Measurements from ENCODE around the gene TMEM125.

TMEM125 gene

GRCh38 chr1:43312663-43313515, 43.1 kb downstream of the TMEM125 start:
- no peak for DNase-seq (ENCODE audit: low spot score)
- in situ Hi-C loops (cut with MboI; ENCODE audit: low sequenced_read_pairs, unreplicated experiment), result no loop called here
- TF ChIP-seq, protein P1, sequence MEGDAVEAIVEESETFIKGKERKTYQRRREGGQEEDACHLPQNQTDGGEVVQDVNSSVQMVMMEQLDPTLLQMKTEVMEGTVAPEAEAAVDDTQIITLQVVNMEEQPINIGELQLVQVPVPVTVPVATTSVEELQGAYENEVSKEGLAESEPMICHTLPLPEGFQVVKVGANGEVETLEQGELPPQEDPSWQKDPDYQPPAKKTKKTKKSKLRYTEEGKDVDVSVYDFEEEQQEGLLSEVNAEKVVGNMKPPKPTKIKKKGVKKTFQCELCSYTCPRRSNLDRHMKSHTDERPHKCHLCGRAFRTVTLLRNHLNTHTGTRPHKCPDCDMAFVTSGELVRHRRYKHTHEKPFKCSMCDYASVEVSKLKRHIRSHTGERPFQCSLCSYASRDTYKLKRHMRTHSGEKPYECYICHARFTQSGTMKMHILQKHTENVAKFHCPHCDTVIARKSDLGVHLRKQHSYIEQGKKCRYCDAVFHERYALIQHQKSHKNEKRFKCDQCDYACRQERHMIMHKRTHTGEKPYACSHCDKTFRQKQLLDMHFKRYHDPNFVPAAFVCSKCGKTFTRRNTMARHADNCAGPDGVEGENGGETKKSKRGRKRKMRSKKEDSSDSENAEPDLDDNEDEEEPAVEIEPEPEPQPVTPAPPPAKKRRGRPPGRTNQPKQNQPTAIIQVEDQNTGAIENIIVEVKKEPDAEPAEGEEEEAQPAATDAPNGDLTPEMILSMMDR (IDR thresholded peaks at IDR 0.05; ENCODE audit: borderline replicate concordance, control extremely low read depth, extremely low read depth, insufficient read depth, missing control alignments), result no peak

GRCh38 chr1:43313771-43314170, 44.0 kb downstream of the TMEM125 start:
- in situ Hi-C loops (cut with MboI; ENCODE audit: low sequenced_read_pairs, unreplicated experiment), result no loop called here

GRCh38 chr1:43314233-43314632, 44.5 kb downstream of the TMEM125 start:
- DNase-seq (ENCODE audit: low spot score), result no peak
- in situ Hi-C loops (cut with MboI; ENCODE audit: low sequenced_read_pairs, unreplicated experiment), result no loop called here
- TF ChIP-seq, protein P1 (IDR thresholded peaks at IDR 0.05; ENCODE audit: borderline replicate concordance, control extremely low read depth, extremely low read depth, insufficient read depth, missing control alignments), result no peak

More at GRCh38 chr1:43313771-43314170, 44.0 kb downstream of the TMEM125 start:
- TF ChIP-seq, protein P1 (IDR thresholded peaks at IDR 0.05; ENCODE audit: borderline replicate concordance, control extremely low read depth, extremely low read depth, insufficient read depth, missing control alignments), result no peak
- no peak for DNase-seq (ENCODE audit: low spot score)

GRCh38 chr1:43315481-43315880, 45.7 kb downstream of the TMEM125 start:
- TF ChIP-seq, protein P1 (IDR thresholded peaks at IDR 0.05; ENCODE audit: borderline replicate concordance, control extremely low read depth, extremely low read depth, insufficient read depth, missing control alignments), result no peak
- in situ Hi-C loops (cut with MboI; ENCODE audit: low sequenced_read_pairs, unreplicated experiment), result no loop called here
- DNase-seq (ENCODE audit: low spot score), result no peak

GRCh38 chr1:43315963-43316737, 46.4 kb downstream of the TMEM125 start:
- DNase-seq (ENCODE audit: low spot score), result no peak
- in situ Hi-C loops (cut with MboI; ENCODE audit: low sequenced_read_pairs, unreplicated experiment), result no loop called here
- TF ChIP-seq, protein P1 (IDR thresholded peaks at IDR 0.05; ENCODE audit: borderline replicate concordance, control extremely low read depth, extremely low read depth, insufficient read depth, missing control alignments), result no peak

- in situ Hi-C loops (cut with MboI; ENCODE audit: low sequenced_read_pairs, unreplicated experiment), result no loop called here
- TF ChIP-seq, protein P1 (IDR thresholded peaks at IDR 0.05; ENCODE audit: borderline replicate concordance, control extremely low read depth, extremely low read depth, insufficient read depth, missing control alignments), result no peak
- DNase-seq (ENCODE audit: low spot score), result no peak
Measured at GRCh38 chr1:43316738-43317520, 47.1 kb downstream of the TMEM125 start.

Data from GM13976 (cell line).